IMR-90 (cell line): ENCODE data around the gene FAM8A1. TPM values are rescaled to one million over a fixed set of nuclear protein-coding genes. Genes with fewer than 3 reads are reported as not detected.
A peak's percentile ranks its signal among the peaks of the same experiment; 100 is the strongest.

Source experiments
- ATAC-seq: fragments of 200-7000 bp; cut with Tn5 transposase; 2 replicates; pipeline ENCODE4 v1.9.1; 2020; ENCODE audit warnings: low read depth, mild to moderate bottlenecking, moderate library complexity
- BruUV-seq: library from RNA; stranded (reverse); fragments of 400-500 nt; replicated peaks from 2 replicates; lab custom pipeline; 2021; lab: Mats Ljungman, UMichigan
- CTCF ChIA-PET: fragments of 300-600 bp; formaldehyde crosslinking; extraction: SDS; loops from one replicate; lab custom pipeline; 2021; ENCODE audit warnings: antibody characterized with exemption; lab: Yijun Ruan, JAX
- POLR2A ChIA-PET: fragments of 300-600 bp; sonication (Branson Sonifier 250); formaldehyde crosslinking; loops from one replicate; lab custom pipeline; 2022; ENCODE audit warnings: antibody characterized with exemption; ENCODE audit not compliant: unreplicated experiment; lab: Charles Lee
- DNase-seq: peaks from one replicate; pipeline ENCODE4 v3.0.0; 2013
- H2AFZ ChIP-seq: replicated peaks from 2 replicates; pipeline ENCODE3; 2013; ENCODE audit warnings: low read length, mild to moderate bottlenecking; ENCODE audit not compliant: poor library complexity
- H2AK5ac ChIP-seq: 2 replicates; pipeline ENCODE4 v1.6.1; 2013; ENCODE audit warnings: low read depth, low read length, inconsistent platforms
- H2AK9ac ChIP-seq: replicated peaks from 2 replicates; pipeline ENCODE3; 2013; ENCODE audit warnings: mild to moderate bottlenecking, low read depth, low read length, moderate library complexity; ENCODE audit not compliant: poor library complexity
- H2BK120ac ChIP-seq: 2 replicates; pipeline ENCODE4 v1.6.1; 2013; ENCODE audit warnings: low read depth, low read length, inconsistent platforms
- H2BK15ac ChIP-seq: 3 replicates; pipeline ENCODE4 v1.6.1; 2013; ENCODE audit warnings: low read depth, low read length, inconsistent platforms
- H2BK20ac ChIP-seq: 2 replicates; pipeline ENCODE4 v1.6.1; 2013; ENCODE audit warnings: low read depth, mild to moderate bottlenecking, inconsistent platforms, low read length, moderate library complexity
- H2BK5ac ChIP-seq: 2 replicates; pipeline ENCODE4 v1.6.1; 2013; ENCODE audit warnings: mild to moderate bottlenecking, low read depth, low read length, inconsistent platforms; ENCODE audit not compliant: poor library complexity, severe bottlenecking
- H3K14ac ChIP-seq: replicated peaks from 2 replicates; pipeline ENCODE4 v1.6.1; 2013; ENCODE audit warnings: low read depth, low read length, inconsistent platforms
- H3K18ac ChIP-seq: 2 replicates; pipeline ENCODE4 v1.6.1; 2013; ENCODE audit warnings: low read depth, low read length, control low read depth
- H3K23ac ChIP-seq: 2 replicates; pipeline ENCODE4 v1.6.1; 2013; ENCODE audit warnings: low read depth, low read length, inconsistent platforms
- H3K27ac ChIP-seq: 2 replicates; pipeline ENCODE4 v1.5.1; 2013; ENCODE audit warnings: mild to moderate bottlenecking, control low read depth, low read length; ENCODE audit not compliant: insufficient read depth
- H3K27me3 ChIP-seq: 2 replicates; pipeline ENCODE4 v1.6.1; 2013; ENCODE audit warnings: low read length; ENCODE audit not compliant: control insufficient read depth, insufficient read depth
- H3K36me3 ChIP-seq: 2 replicates; pipeline ENCODE4 v1.6.1; 2013; ENCODE audit warnings: low read length, mixed read lengths; ENCODE audit not compliant: control insufficient read depth, insufficient read depth
- H3K4ac ChIP-seq: 2 replicates; pipeline ENCODE4 v1.6.1; 2013; ENCODE audit warnings: low read depth, low read length, inconsistent platforms
- H3K4me1 ChIP-seq: 2 replicates; pipeline ENCODE4 v1.6.1; 2013; ENCODE audit warnings: low read length, mixed read lengths; ENCODE audit not compliant: control insufficient read depth, insufficient read depth
- H3K4me2 ChIP-seq: 2 replicates; pipeline ENCODE4 v1.6.1; 2013; ENCODE audit warnings: low read depth, mild to moderate bottlenecking, control low read depth, low read length, moderate library complexity
- H3K4me3 ChIP-seq: 2 replicates; pipeline ENCODE4 v1.5.1; 2013; ENCODE audit warnings: low read depth, mild to moderate bottlenecking, control low read depth, low read length, moderate library complexity; ENCODE audit not compliant: insufficient read depth
- H3K56ac ChIP-seq: 2 replicates; pipeline ENCODE4 v1.6.1; 2013; ENCODE audit warnings: low read length, inconsistent platforms; ENCODE audit not compliant: insufficient read depth; ENCODE audit errors: extremely low read depth
- H3K79me1 ChIP-seq, 2 experiments: 2 replicates each; pipeline ENCODE4 v1.6.1; 2013; ENCODE audit warnings: low read length in 2 of 2, inconsistent platforms in 1 of 2, low read depth in 1 of 2
- H3K9ac ChIP-seq: 2 replicates; pipeline ENCODE4 v1.6.1; 2013; ENCODE audit warnings: low read depth, low read length, control low read depth
- H3K9me1 ChIP-seq: 2 replicates; pipeline ENCODE4 v1.6.1; 2013; ENCODE audit warnings: low read length, inconsistent platforms; ENCODE audit not compliant: insufficient read depth
- H3K9me3 ChIP-seq: 2 replicates; pipeline ENCODE4 v1.6.1; 2013; ENCODE audit warnings: low read length; ENCODE audit not compliant: control insufficient read depth, insufficient read depth
- H4K20me1 ChIP-seq: 2 replicates; pipeline ENCODE4 v1.6.1; 2013; ENCODE audit warnings: low read length, inconsistent platforms; ENCODE audit not compliant: insufficient read depth
- H4K5ac ChIP-seq: 2 replicates; pipeline ENCODE4 v1.6.1; 2013; ENCODE audit warnings: mild to moderate bottlenecking, low read depth, low read length, control low read depth
- H4K8ac ChIP-seq, 2 experiments: 2 replicates each; pipeline ENCODE4 v1.6.1; 2013; ENCODE audit warnings: low read depth in 2 of 2, low read length in 2 of 2, control low read depth in 1 of 2, inconsistent platforms in 1 of 2
- H4K91ac ChIP-seq: 2 replicates; pipeline ENCODE4 v1.6.1; 2013; ENCODE audit warnings: low read depth, low read length, inconsistent platforms; ENCODE audit not compliant: insufficient read depth
- BHLHE40 ChIP-seq: fragments of 150-350 bp; IDR thresholded peaks from 2 replicates; pipeline ENCODE4 v1.6.1; 2016; ENCODE audit warnings: mild to moderate bottlenecking, low read depth, low read length
- CEBPB ChIP-seq: IDR thresholded peaks from 2 replicates; pipeline ENCODE4 v1.6.1; 2012; ENCODE audit warnings: low read depth, low read length, improper control_type of control experiment
- CHD1 ChIP-seq: IDR thresholded peaks from 2 replicates; pipeline ENCODE4 v1.6.1; 2012; ENCODE audit warnings: low read depth, low read length, improper control_type of control experiment
- CTCF ChIP-seq: conservative IDR thresholded peaks from 2 replicates; pipeline ENCODE4 v1.5.1; 2012; ENCODE audit warnings: mild to moderate bottlenecking, low read depth, low read length, improper control_type of control experiment
- ELK1 ChIP-seq: fragments of 150-350 bp; IDR thresholded peaks from 2 replicates; pipeline ENCODE4 v1.6.1; 2016; ENCODE audit warnings: low read depth, mild to moderate bottlenecking, low read length, moderate library complexity, borderline replicate concordance
- FOS ChIP-seq: fragments of 150-350 bp; IDR thresholded peaks from 2 replicates; pipeline ENCODE4 v1.6.1; 2016; ENCODE audit warnings: low read depth, low read length
- MAFK ChIP-seq: IDR thresholded peaks from 2 replicates; pipeline ENCODE4 v1.6.1; 2012; ENCODE audit warnings: low read depth, low read length, improper control_type of control experiment
- MXI1 ChIP-seq: IDR thresholded peaks from 2 replicates; pipeline ENCODE4 v1.6.1; 2012; ENCODE audit warnings: low read depth, mild to moderate bottlenecking, low read length, moderate library complexity, borderline replicate concordance
- POLR2A ChIP-seq: IDR thresholded peaks from 2 replicates; pipeline ENCODE4 v1.6.1; 2012; ENCODE audit warnings: mild to moderate bottlenecking, low read depth, low read length
- RCOR1 ChIP-seq: IDR thresholded peaks from 2 replicates; pipeline ENCODE4 v1.6.1; 2012; ENCODE audit warnings: mild to moderate bottlenecking, low read length, improper control_type of control experiment; ENCODE audit not compliant: insufficient replicate concordance
- WGBS, 2 experiments: methylation state at CpG; one replicate each; pipeline versions ENCODE4 v1.1.5 to v1.1.7; 2013; ENCODE audit warnings: missing lambda C conversion rate in 2 of 2; ENCODE audit not compliant: insufficient read length in 1 of 2; ENCODE audit errors: extremely low coverage in 2 of 2; 5-methylcytosine and 5-hydroxymethylcytosine counted together
- dilution Hi-C: fragments of 300-500 bp; cut with HindIII; formaldehyde crosslinking; loops from one replicate; pipeline ENCODE4 v1.14.3; 2018; ENCODE audit warnings: low sequenced_read_pairs; ENCODE audit not compliant: unreplicated experiment
- in situ Hi-C: fragments of 300-500 bp; cut with MboI; formaldehyde crosslinking; loops from 3 replicates; pipeline ENCODE4 v1.14.3; 2019; ENCODE audit warnings: low sequenced_read_pairs, inconsistent platforms, mixed read lengths
- intact Hi-C: fragments of 100-400 bp; cut with micrococcal nuclease; formaldehyde crosslinking; loops from 2 replicates; pipeline ENCODE4 v1.10.0; 2022
- polyA plus RNA-seq, 3 experiments: library from polyadenylated mRNA; depleted of rRNA; stranded (reverse); fragments of >200 nt; gene quantifications; 2 replicates each; pipeline ENCODE4 v1.2.3, GENCODE V29; 2012; ENCODE audit warnings: low replicate concordance in 1 of 3
- total RNA-seq: library from RNA; depleted of rRNA; stranded (reverse); fragments of >200 nt; gene quantifications from 2 replicates; pipeline ENCODE4 v1.2.3, GENCODE V29; 2012

FAM8A1 gene
- total and polyA plus RNA-seq, 2 of the 4 experiments (the other 2 are of a cell fraction), result 8.1 to 8.2 TPM

DNA sequence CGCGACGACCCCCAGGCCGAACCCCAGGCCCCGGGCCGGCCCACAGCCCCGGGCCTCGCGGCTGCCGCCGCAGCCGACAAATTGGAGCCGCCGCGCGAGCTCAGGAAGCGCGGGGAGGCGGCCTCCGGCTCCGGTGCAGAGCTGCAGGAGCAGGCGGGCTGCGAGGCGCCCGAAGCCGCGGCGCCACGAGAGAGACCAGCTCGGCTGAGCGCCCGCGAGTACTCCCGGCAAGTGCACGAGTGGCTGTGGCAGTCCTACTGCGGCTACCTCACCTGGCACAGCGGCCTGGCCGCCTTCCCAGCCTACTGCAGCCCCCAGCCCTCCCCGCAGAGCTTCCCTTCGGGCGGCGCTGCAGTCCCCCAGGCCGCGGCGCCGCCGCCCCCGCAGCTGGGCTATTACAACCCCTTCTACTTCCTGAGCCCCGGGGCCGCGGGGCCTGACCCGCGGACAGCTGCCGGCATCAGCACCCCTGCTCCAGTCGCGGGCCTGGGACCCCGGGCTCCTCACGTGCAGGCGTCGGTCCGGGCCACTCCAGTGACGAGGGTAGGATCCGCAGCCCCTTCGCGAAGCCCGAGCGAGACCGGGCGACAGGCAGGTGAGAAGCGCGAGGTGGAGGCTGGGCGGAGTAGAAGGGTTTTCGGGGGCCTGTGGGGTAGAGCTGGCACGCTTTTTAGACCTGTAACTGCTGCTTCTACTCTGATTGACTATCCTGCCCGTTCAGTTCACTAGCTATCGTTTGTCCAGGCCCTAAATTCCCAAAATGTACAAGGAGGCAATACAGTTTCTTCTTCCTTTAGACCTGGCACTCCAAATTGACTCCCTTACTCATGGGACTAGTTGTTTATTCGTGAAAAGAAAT, 654 bp downstream of the FAM8A1 start:
- Histone ChIP-seq H3K18ac (no peak overlapping the region), H2BK20ac (no peak overlapping the region), H4K8ac (peak overlapping the region in 1 of 2 experiments; percentile 90; a peak in 2 of 4 replicates), H3K27ac (peak overlapping the region; percentile 36; the same call in 1 of the 2 replicates), H2AK5ac (no peak overlapping the region), H2AFZ (peak overlapping the region; percentile 97), H3K36me3 (no peaks in the 10 kb centered on the region; the same call in none of the 2 replicates), H2AK9ac (peak overlapping the region; percentile 86), H2BK120ac (no peak overlapping the region), H3K27me3 (no peaks in the 10 kb centered on the region), H3K4me3 (peak overlapping the region; percentile 60), H4K20me1 (0 out of 2 replicates have a peak, but pooled peaks cover 3% of the 10 kb centered on the region), H3K4me1 (peaks cover 6% of the 10 kb centered on the region), H3K4me2 (peak overlapping the region; percentile 85), H4K5ac (no peak overlapping the region), H3K9me1 (no peaks in the 10 kb centered on the region), H3K9ac (peak overlapping the region; percentile 30), H4K91ac (no peak overlapping the region), H2BK5ac (peak overlapping the region; percentile 34), H3K14ac (peak overlapping the region; percentile 54), H3K56ac (peak overlapping the region; percentile 41; the same call in 1 of the 2 replicates), H3K79me1 (peaks cover 10 to 13% of the 10 kb centered on the region in 2 experiments; a peak in 3 of 4 replicates), H2BK15ac (0 out of 3 replicates have a peak overlapping the region, but pooled peaks have one; percentile 58), H3K23ac (peak overlapping the region; percentile 58; the same call in 1 of the 2 replicates), H3K9me3 (no peaks in the 10 kb centered on the region), H3K4ac (peak overlapping the region; percentile 35; the same call in 1 of the 2 replicates)
- DNase-seq, result peak; percentile 12
- ChIA-PET CTCF (interaction anchor here (0.6 to 1.1 kb wide), 4 partner anchors 9 to 359 kb away, joined by 3 to 5 read pairs (median 4); no protein-coding TSS in a partner anchor), POLR2A (interaction anchor here (0.5 to 0.6 kb wide), 2 partner anchors 12 to 68 kb away, joined by 5 to 7 read pairs; no protein-coding TSS in a partner anchor)
- no TSS peak for BruUV-seq
- intact Hi-C loops, result no loop called here
- WGBS, 2 experiments, result 0% methylated on average over 18 of the region's 77 CpGs; no CpG with 5 or more reads in 1 of the 2 experiments
- peak; percentile 68 for ATAC-seq
- in situ Hi-C loops, result no loop called here
- no peak for TF ChIP-seq CHD1
- TF ChIP-seq MAFK, result no peak
- peak; percentile 66 for TF ChIP-seq BHLHE40
- no peak for TF ChIP-seq POLR2A
- no peak for TF ChIP-seq ELK1
- TF ChIP-seq CTCF, result peak; percentile 16; the same call in 1 of the 2 replicates
- no peak for TF ChIP-seq FOS
- no peak for TF ChIP-seq RCOR1
- peak; percentile 46; the same call in 1 of the 2 replicates for TF ChIP-seq MXI1
- TF ChIP-seq CEBPB, result no peak
- dilution Hi-C loops, result no loop called here
